Activated CD4-positive, alpha-beta T cell treated with anti-CD3 and anti-CD28 coated beads, Interleukin-2, amount 10 ng/mL, durations not matched to agents 24 days and 14 days (primary cell): Measurements from ENCODE around the gene SCYL2. TPM values are rescaled to one million over a fixed set of nuclear protein-coding genes. Genes with fewer than 3 reads are reported as not detected.
A peak's percentile ranks its signal among the peaks of the same experiment; 100 is the strongest.
"Not testable (repeated sequence)": the region's sequence is repeated elsewhere in the genome, so short reads cannot be mapped to it uniquely, and the experiment has no call there.

Experiments
- DNase-seq: peaks from one replicate; pipeline ENCODE4 v3.0.0; 2022
- H3K27ac Mint-ChIP-seq: one replicate; pipeline ENCODE4 v1.8.0; 2022; ENCODE audit warnings: mild to moderate bottlenecking, mixed read lengths
- H3K27me3 Mint-ChIP-seq: one replicate; pipeline ENCODE4 v1.8.0; 2022; ENCODE audit warnings: mixed read lengths
- H3K36me3 Mint-ChIP-seq: one replicate; pipeline ENCODE4 v1.8.0; 2022; ENCODE audit warnings: low read depth, mild to moderate bottlenecking, mixed read lengths
- H3K4me1 Mint-ChIP-seq: one replicate; pipeline ENCODE4 v1.8.0; 2021; ENCODE audit warnings: mixed read lengths
- H3K4me3 Mint-ChIP-seq: one replicate; pipeline ENCODE4 v1.8.0; 2022; ENCODE audit warnings: mild to moderate bottlenecking, moderate library complexity, mixed read lengths
- H3K9me3 Mint-ChIP-seq: one replicate; pipeline ENCODE4 v1.8.0; 2021; ENCODE audit warnings: mixed read lengths
- intact Hi-C: fragments of 100-400 bp; cut with micrococcal nuclease; formaldehyde crosslinking; loops from one replicate; pipeline ENCODE4 v1.15.1; 2023
- total RNA-seq: library from RNA; stranded (reverse); gene quantifications from 2 replicates; pipeline ENCODE4 v1.2.3, GENCODE V29; 2022

SCYL2 gene, protein sequence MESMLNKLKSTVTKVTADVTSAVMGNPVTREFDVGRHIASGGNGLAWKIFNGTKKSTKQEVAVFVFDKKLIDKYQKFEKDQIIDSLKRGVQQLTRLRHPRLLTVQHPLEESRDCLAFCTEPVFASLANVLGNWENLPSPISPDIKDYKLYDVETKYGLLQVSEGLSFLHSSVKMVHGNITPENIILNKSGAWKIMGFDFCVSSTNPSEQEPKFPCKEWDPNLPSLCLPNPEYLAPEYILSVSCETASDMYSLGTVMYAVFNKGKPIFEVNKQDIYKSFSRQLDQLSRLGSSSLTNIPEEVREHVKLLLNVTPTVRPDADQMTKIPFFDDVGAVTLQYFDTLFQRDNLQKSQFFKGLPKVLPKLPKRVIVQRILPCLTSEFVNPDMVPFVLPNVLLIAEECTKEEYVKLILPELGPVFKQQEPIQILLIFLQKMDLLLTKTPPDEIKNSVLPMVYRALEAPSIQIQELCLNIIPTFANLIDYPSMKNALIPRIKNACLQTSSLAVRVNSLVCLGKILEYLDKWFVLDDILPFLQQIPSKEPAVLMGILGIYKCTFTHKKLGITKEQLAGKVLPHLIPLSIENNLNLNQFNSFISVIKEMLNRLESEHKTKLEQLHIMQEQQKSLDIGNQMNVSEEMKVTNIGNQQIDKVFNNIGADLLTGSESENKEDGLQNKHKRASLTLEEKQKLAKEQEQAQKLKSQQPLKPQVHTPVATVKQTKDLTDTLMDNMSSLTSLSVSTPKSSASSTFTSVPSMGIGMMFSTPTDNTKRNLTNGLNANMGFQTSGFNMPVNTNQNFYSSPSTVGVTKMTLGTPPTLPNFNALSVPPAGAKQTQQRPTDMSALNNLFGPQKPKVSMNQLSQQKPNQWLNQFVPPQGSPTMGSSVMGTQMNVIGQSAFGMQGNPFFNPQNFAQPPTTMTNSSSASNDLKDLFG
- total RNA-seq = 31.1 and 34.8 TPM in 2 replicates

DNA sequence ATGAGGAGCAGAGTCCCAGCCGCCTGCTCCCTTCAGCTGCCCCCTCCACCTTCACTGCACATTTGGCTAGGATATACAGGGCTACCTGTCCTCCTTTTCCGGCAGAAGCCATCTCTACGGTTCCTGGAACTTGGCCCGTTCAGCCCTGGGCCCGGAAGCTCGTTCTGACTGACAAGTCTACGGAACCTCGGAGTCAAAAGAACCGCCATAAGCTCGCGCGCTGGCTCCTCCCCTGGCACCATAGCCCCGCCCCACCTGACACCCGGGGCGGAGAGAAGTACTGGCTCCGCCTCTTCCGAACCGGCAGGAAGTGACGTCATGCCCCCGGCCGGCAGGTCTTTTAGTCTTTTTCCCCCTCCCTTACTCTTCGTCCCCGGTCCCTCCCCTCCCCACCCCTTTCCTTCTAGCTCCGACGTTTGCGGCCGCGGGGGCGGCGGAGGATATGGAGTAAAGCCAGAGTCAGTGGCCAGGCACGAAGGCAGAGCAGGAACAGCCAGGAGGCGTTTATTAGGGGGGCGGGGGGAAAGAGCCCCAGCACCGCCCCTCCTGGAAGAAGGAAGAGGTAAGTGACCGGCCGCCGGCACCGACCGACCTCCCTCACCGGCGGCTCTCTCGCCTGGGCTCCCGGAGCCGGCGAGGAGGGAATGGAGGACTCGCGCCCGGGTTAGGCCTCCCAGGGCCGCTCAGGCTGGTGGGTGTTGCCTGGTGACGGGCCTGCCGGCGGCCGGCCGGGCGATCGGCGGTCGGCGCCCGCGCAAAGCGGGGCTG, at the start of gene SCYL2, which contains the start of gene DEPDC4:
SCYL2 (plus strand) TSS at position 343 of the 768 bp plus-strand sequence. CDS start 15,794 bp downstream, outside the sequence.
DEPDC4 (minus strand) TSS at position 245 of the 768 bp plus-strand sequence; CDS start at position 242, 3 bp downstream.
- peak; percentile 97 for DNase-seq
- H3K36me3 Mint-ChIP-seq = peaks cover 3% of the 10 kb centered on the region
- no peaks in the 10 kb centered on the region for H3K27me3 Mint-ChIP-seq

DNA sequence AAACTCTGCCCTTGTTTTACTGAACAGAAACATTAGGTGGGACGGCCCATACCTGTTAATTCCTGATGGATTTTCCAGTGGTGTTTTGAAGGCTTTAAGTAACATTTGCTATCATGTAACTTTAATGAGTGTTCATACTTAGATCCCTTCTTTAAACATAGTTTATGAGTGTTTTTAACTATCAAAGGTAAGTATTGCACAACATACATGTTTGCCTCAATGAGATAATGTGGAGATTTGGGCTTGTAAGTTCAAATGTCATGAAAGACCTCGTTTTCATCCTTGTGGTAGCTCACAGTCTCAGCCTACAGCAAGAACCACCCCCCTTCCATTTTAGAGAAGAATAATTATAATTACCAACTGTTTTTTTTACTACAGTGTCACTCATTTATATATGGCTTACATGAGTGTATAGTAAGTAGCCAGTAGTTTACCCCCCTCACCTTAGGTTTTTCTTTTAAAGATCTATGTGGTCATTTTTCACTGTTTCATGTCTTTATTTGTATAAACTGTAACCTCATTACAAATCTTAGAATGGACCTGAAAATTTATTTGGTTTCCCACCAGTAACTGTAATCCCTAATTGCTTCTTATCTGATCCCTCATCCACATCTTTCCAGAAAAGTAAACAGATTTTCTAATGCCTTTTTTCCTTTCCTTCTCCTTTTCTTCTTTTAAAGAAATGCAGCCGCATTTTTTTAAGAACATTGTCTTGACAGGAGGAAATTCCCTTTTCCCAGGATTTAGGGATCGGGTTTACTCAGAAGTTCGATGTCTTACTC, 47.5 kb upstream of the SCYL2 start:
- no peaks in the 10 kb centered on the region for H3K4me1 Mint-ChIP-seq
- no peak overlapping the region for H3K4me3 Mint-ChIP-seq
- H3K9me3 Mint-ChIP-seq = no peaks in the 10 kb centered on the region
- H3K27ac Mint-ChIP-seq = no peak overlapping the region
- no peak for DNase-seq
- H3K27me3 Mint-ChIP-seq = no peaks in the 10 kb centered on the region
- intact Hi-C loops = no loop called here
- H3K36me3 Mint-ChIP-seq = peaks cover 30% of the 10 kb centered on the region

More for the DNA sequence above, at the start of gene SCYL2, which contains the start of gene DEPDC4:
- H3K4me1 Mint-ChIP-seq = peaks cover 22% of the 10 kb centered on the region
- no peaks in the 10 kb centered on the region for H3K9me3 Mint-ChIP-seq
- H3K4me3 Mint-ChIP-seq = peak within 1 kb of the TSS; percentile 98
- H3K27ac Mint-ChIP-seq = peak within 1 kb of the TSS; percentile 99
- intact Hi-C loops = loop anchor here (1.0 to 5.0 kb wide), 5 partner anchors 65 to 1795 kb away; partner anchors contain the start of genes ACTR6, BLTP3B, GAS2L3 and WASHC3

DNA sequence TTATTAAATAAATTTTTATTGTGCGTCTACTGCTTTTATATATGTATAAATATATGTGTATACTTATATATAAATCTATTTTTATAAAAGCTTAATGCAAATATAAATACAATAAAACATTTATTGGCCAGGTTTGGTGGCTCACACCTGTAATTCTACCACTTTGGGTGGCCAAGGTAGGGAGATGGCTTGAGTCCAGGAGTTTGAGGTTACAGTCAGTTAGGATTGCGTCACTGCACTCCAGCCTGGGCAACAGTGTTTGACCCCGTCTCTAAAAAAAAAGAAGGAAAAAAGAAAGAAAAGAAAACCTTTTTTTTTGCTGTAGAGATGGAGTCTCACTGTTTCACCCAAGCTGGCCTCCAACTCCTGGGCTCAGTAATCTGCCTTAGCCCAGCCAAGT, 45.5 kb upstream of the SCYL2 start:
- no peak overlapping the region for H3K4me3 Mint-ChIP-seq
- intact Hi-C loops = no loop called here
- no peaks in the 10 kb centered on the region for H3K27me3 Mint-ChIP-seq
- H3K9me3 Mint-ChIP-seq = no peaks in the 10 kb centered on the region
- H3K36me3 Mint-ChIP-seq = peaks cover 30% of the 10 kb centered on the region
- DNase-seq = no peak
- H3K27ac Mint-ChIP-seq = no peak overlapping the region
- H3K4me1 Mint-ChIP-seq = no peaks in the 10 kb centered on the region

DNA sequence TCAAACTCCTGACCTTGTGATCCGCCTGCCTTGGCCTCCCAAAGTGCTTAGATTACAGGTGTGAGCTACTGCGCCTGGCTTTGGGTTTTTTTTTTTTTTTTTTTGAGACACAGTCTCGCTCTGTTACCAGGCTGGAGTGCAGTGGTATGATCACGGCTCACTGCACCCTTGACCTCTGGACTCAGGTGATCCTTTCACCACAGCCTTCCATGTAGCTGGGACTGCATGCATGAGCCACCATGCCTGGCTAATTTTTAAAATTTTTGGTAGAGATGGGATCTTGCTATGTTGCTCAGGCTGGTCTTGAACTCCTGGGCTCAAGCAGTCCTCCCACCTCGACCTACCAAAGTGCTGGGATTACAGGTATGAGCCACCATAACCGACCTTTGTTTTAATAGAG, 44.8 kb upstream of the SCYL2 start:
- H3K4me1 Mint-ChIP-seq, DNase-seq, intact Hi-C loops, H3K4me3 Mint-ChIP-seq, H3K27me3 Mint-ChIP-seq, H3K27ac Mint-ChIP-seq, H3K9me3 Mint-ChIP-seq: not testable (repeated sequence)
- H3K36me3 Mint-ChIP-seq = peaks cover 29% of the 10 kb centered on the region

- H3K36me3 Mint-ChIP-seq = peaks cover 19% of the 10 kb centered on the region
- no peak overlapping the region for H3K27ac Mint-ChIP-seq
Observed at GRCh38 chr12:100225491-100225890, 41.5 kb upstream of the SCYL2 start.

DNA sequence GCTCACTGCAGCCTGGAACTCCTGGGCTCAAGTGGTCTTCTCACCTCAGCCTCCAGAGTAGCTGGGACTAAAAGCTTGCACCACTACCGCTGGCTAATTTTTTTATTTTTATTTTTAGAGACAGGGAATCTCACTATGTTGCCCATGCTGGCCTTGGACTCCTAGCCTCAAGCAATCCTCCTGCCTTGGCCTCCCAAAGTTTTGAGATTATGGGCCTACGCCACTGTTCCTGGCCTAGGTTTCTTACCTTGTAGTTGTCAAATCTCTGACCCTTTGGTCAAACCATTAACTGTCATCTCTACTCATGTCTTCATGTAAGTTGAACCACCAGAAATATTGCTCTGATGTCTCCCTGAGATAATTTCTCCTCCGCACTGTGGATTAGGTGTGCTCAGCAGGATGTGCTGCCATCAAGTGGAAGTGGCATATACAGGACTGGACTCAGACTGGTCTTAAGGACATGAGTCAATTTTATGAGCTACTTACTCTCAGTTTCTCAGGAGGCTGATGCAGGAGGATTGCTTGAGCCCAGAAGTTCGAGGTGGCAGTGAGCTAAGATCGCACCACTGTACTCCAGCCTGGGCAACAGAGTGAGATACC, 37.8 kb upstream of the SCYL2 start:
- H3K27ac Mint-ChIP-seq = no peak overlapping the region
- peaks cover 8% of the 10 kb centered on the region for H3K36me3 Mint-ChIP-seq
- H3K27me3 Mint-ChIP-seq = no peaks in the 10 kb centered on the region
- DNase-seq = no peak
- H3K9me3 Mint-ChIP-seq = no peaks in the 10 kb centered on the region
- no peak overlapping the region for H3K4me3 Mint-ChIP-seq
- intact Hi-C loops = no loop called here
- H3K4me1 Mint-ChIP-seq = no peaks in the 10 kb centered on the region

More at GRCh38 chr12:100225491-100225890, 41.5 kb upstream of the SCYL2 start:
- no peak overlapping the region for H3K4me3 Mint-ChIP-seq
- intact Hi-C loops = no loop called here
- no peaks in the 10 kb centered on the region for H3K4me1 Mint-ChIP-seq
- H3K27me3 Mint-ChIP-seq = no peaks in the 10 kb centered on the region
- DNase-seq = no peak
- H3K9me3 Mint-ChIP-seq = no peaks in the 10 kb centered on the region

DNA sequence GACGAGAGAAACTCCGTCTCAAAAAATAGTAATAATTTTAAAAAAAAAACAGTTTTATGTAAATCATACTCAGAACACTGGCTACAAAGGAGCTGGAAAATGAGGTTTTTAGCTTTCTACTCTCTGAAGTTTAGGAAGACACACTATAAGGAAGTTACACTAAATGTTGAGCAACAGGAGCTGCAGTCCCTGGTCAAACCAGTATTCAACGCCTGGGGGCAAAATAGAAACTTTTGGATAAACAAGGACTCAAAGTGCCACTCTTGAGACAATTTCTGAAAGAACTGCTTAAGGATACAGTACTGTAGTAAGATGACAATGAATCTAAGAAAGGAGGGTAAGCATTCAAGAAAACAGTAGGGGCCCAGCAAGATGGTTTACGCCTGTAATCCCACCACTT, 37.1 kb upstream of the SCYL2 start:
- Mint-ChIP-seq H3K27ac (no peak overlapping the region), H3K36me3 (peaks cover 8% of the 10 kb centered on the region), H3K27me3 (no peaks in the 10 kb centered on the region), H3K9me3 (no peaks in the 10 kb centered on the region), H3K4me1 (no peaks in the 10 kb centered on the region), H3K4me3 (no peak overlapping the region)
- intact Hi-C loops = no loop called here
- DNase-seq = no peak

DNA sequence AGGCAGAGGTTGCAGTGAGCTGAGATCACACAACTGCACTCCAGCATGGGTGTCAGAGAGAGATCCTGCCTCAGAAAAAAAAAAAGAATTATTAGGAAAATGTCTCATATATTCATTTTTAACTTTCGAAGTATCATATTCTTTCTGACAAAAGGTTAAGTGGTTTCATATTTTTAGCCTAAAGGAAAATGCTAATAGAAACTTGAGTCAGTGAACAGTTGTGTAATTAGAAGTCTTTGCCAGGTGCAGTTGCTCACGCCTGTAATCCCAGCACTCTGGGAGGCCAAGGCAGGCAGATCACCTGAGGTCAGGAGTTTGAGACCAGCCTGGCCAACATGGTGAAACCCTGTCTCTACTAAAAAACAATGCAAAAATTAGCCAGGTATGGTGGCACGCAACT, 35.1 kb upstream of the SCYL2 start:
- DNase-seq, H3K4me3 Mint-ChIP-seq, H3K4me1 Mint-ChIP-seq, H3K27ac Mint-ChIP-seq, H3K9me3 Mint-ChIP-seq, H3K27me3 Mint-ChIP-seq, H3K36me3 Mint-ChIP-seq, intact Hi-C loops: not testable (repeated sequence)

DNA sequence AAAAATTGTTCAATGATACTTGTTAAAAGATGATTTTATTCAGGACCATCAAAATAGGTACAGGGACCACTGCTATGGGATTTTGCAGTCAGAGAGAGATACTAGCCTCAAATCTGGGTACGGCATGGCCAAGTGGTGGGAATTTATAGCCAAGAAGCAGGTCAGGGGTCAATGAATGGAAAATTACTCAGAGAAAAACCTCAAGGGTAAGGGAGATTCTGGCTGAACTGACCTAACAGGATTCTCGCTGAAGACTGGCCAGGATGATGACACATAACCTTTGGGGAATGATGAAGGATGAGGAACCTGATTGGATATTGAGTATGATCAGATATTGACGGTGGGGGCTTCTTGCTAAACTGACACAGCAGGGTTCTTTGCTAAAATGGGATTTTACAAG, 32.8 kb upstream of the SCYL2 start:
- H3K4me3 Mint-ChIP-seq = no peak overlapping the region
- H3K27ac Mint-ChIP-seq = no peak overlapping the region
- no peaks in the 10 kb centered on the region for H3K9me3 Mint-ChIP-seq
- H3K27me3 Mint-ChIP-seq = no peaks in the 10 kb centered on the region
- no peaks in the 10 kb centered on the region for H3K36me3 Mint-ChIP-seq
- no peak for DNase-seq
- intact Hi-C loops = loop anchor here (1.0 to 2.0 kb wide), 4 partner anchors 170 to 507 kb away; no protein-coding TSS in a partner anchor
- no peaks in the 10 kb centered on the region for H3K4me1 Mint-ChIP-seq

DNA sequence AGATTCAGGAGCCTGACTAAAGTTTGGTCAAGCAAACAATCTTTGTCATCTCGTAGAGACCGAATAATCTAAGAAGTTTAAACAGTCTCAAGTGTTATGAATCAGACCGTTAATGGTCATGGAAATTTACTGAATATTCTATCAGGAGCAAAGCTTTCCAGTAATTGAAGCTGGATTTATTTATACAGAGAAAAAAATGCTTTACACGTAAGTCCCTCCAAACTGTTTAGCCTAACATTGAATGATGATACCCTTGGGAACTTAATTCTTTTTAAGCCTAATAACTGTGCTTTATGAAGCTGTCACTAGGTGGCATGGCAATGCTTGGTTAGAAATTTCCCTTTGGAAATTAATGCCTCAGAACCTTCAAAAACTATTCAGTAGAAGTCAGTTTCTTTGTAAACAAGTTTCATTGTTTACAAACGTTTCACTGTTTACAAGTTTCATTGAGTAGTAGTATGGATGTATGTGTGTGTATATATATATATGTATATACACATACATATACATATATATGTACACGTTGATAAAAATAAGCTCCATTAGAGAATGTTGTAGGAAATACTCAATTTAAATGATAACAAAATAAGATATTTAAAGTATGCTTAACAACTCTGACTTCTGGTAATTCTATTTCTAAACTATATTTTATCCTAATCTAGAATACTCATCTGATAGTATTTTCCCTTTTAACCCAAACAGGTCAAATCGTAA, 32.2 kb upstream of the SCYL2 start:
- intact Hi-C loops = loop anchor here (1.0 to 2.0 kb wide), 4 partner anchors 170 to 506 kb away; no protein-coding TSS in a partner anchor
- H3K27me3 Mint-ChIP-seq = no peaks in the 10 kb centered on the region
- H3K9me3 Mint-ChIP-seq = no peaks in the 10 kb centered on the region
- no peak overlapping the region for H3K27ac Mint-ChIP-seq
- DNase-seq = peak; percentile 67
- no peaks in the 10 kb centered on the region for H3K4me1 Mint-ChIP-seq
- no peaks in the 10 kb centered on the region for H3K36me3 Mint-ChIP-seq
- no peak overlapping the region for H3K4me3 Mint-ChIP-seq

GRCh38 chr12:100238801-100239200, 28.2 kb upstream of the SCYL2 start:
- DNase-seq = no peak
- no peaks in the 10 kb centered on the region for H3K27me3 Mint-ChIP-seq
- no peaks in the 10 kb centered on the region for H3K36me3 Mint-ChIP-seq
- H3K4me3 Mint-ChIP-seq = no peak overlapping the region
- intact Hi-C loops = no loop called here
- no peaks in the 10 kb centered on the region for H3K4me1 Mint-ChIP-seq
- H3K9me3 Mint-ChIP-seq = no peaks in the 10 kb centered on the region
- no peak overlapping the region for H3K27ac Mint-ChIP-seq

GRCh38 chr12:100239589-100239988, 27.4 kb upstream of the SCYL2 start:
- Mint-ChIP-seq H3K4me1 (no peaks in the 10 kb centered on the region), H3K9me3 (no peaks in the 10 kb centered on the region), H3K27ac (no peak overlapping the region), H3K36me3 (no peaks in the 10 kb centered on the region), H3K4me3 (no peak overlapping the region), H3K27me3 (no peaks in the 10 kb centered on the region)
- intact Hi-C loops = no loop called here
- no peak for DNase-seq
